Astrocyte of the cerebellum (primary cell): ENCODE data around the gene EIF3L.

Experiments used
- DNase-seq: peaks from one replicate; pipeline ENCODE4 v3.0.0-alpha.2; 2011; ENCODE audit warnings: low read depth
- H3K4me3 ChIP-seq: 2 replicates; pipeline ENCODE4 v1.5.1; 2011; ENCODE audit warnings: mild to moderate bottlenecking, low read depth, low read length, moderate library complexity
- CTCF ChIP-seq: IDR thresholded peaks from 2 replicates; pipeline ENCODE4 v1.5.1; 2012; ENCODE audit warnings: low read length, low read depth, moderate library complexity, mild to moderate bottlenecking; ENCODE audit errors: missing control alignments
- in situ Hi-C: cut with HindIII; loops from 2 replicates; pipeline ENCODE4 v1.10.0; 2017; ENCODE audit warnings: low sequenced_read_pairs

Gene EIF3L

GRCh38 chr22:37906364-37907008 lies 57.3 kb downstream of the EIF3L start:
- DNase-seq = no peak
- no peak for TF ChIP-seq CTCF
- in situ Hi-C loops = no loop called here
- peak overlapping the region; percentile 75 for H3K4me3 ChIP-seq

GRCh38 chr22:37907036-37907954 lies 58.1 kb downstream of the EIF3L start:
- in situ Hi-C loops = no loop called here
- DNase-seq = no peak
- H3K4me3 ChIP-seq = peak overlapping the region; percentile 75
- no peak for TF ChIP-seq CTCF

- DNase-seq = no peak
- TF ChIP-seq CTCF = no peak
- H3K4me3 ChIP-seq = no peak overlapping the region
- in situ Hi-C loops = no loop called here
Observed at GRCh38 chr22:37909766-37910165, 60.5 kb downstream of the EIF3L start.

GRCh38 chr22:37910890-37911672 lies 61.9 kb downstream of the EIF3L start:
- H3K4me3 ChIP-seq = no peak overlapping the region
- in situ Hi-C loops = no loop called here
- no peak for DNase-seq
- TF ChIP-seq CTCF = no peak

GRCh38 chr22:37911697-37912096 lies 62.5 kb downstream of the EIF3L start:
- TF ChIP-seq CTCF = no peak
- no peak overlapping the region for H3K4me3 ChIP-seq
- no peak for DNase-seq
- in situ Hi-C loops = no loop called here

GRCh38 chr22:37912171-37912570 lies 63.0 kb downstream of the EIF3L start:
- DNase-seq = no peak
- in situ Hi-C loops = no loop called here
- no peak for TF ChIP-seq CTCF

More at GRCh38 chr22:37912171-37912570, 63.0 kb downstream of the EIF3L start:
- H3K4me3 ChIP-seq = no peak overlapping the region
